Osteoblast (primary cell): ENCODE results near the gene FERMT2. TPM values are rescaled to one million over a fixed set of nuclear protein-coding genes. Genes with fewer than 3 reads are reported as not detected.

ENCODE experiments used
- DNase-seq: peaks from one replicate; pipeline ENCODE4 v3.0.0; 2011; ENCODE audit warnings: low spot score, mixed read lengths; ENCODE audit not compliant: insufficient read length; ENCODE audit errors: missing footprints
- H2AFZ ChIP-seq: 2 replicates; pipeline ENCODE4 v1.6.0; 2011; ENCODE audit warnings: mild to moderate bottlenecking, low read length
- H3K27ac ChIP-seq: 2 replicates; pipeline ENCODE4 v1.5.1; 2011; ENCODE audit warnings: mild to moderate bottlenecking, low read depth, low read length, moderate library complexity
- H3K27me3 ChIP-seq: 2 replicates; pipeline ENCODE4 v1.6.0; 2012; ENCODE audit warnings: mild to moderate bottlenecking, control low read depth, inconsistent platforms, low read length, moderate library complexity; ENCODE audit not compliant: insufficient read depth
- H3K36me3 ChIP-seq: 2 replicates; pipeline ENCODE4 v1.5.1; 2011; ENCODE audit warnings: mild to moderate bottlenecking, low read length, control low read depth, moderate library complexity; ENCODE audit not compliant: insufficient read depth
- H3K4me1 ChIP-seq: 2 replicates; pipeline ENCODE4 v1.5.1; 2011; ENCODE audit warnings: mild to moderate bottlenecking, low read length, control low read depth, moderate library complexity; ENCODE audit not compliant: insufficient read depth
- H3K4me2 ChIP-seq: 2 replicates; pipeline ENCODE4 v1.6.0; 2011; ENCODE audit warnings: mild to moderate bottlenecking, low read length; ENCODE audit not compliant: insufficient read depth
- H3K4me3 ChIP-seq: fragments of 200-600 bp; sonication (generic); 3 replicates; pipeline ENCODE4 v1.5.1; 2012; ENCODE audit warnings: mild to moderate bottlenecking, low read length, inconsistent platforms; ENCODE audit not compliant: insufficient read depth
- H3K79me2 ChIP-seq: 2 replicates; pipeline ENCODE4 v1.6.0; 2012; ENCODE audit warnings: mild to moderate bottlenecking, low read length, control low read depth, inconsistent platforms; ENCODE audit not compliant: insufficient read depth
- H3K9me3 ChIP-seq: 2 replicates; pipeline ENCODE4 v1.5.1; 2011; ENCODE audit warnings: low read depth, low read length, control low read depth
- H4K20me1 ChIP-seq: 2 replicates; pipeline ENCODE4 v1.6.0; 2012; ENCODE audit warnings: mild to moderate bottlenecking, low read length, control low read depth; ENCODE audit not compliant: insufficient read depth
- total RNA-seq: library from RNA; depleted of rRNA; stranded (reverse); fragments of >200 nt; gene quantifications from 2 replicates; pipeline ENCODE4 v1.2.3, GENCODE V29; 2012
- TF ChIP-seq, protein P1 (sequence below): IDR thresholded peaks from 2 replicates; pipeline ENCODE4 v1.5.1; 2011; ENCODE audit warnings: mild to moderate bottlenecking, low read depth, low read length, moderate library complexity; ENCODE audit errors: extremely low read depth

The FERMT2 gene
- total RNA-seq, 1 donor = 280 TPM

DNA sequence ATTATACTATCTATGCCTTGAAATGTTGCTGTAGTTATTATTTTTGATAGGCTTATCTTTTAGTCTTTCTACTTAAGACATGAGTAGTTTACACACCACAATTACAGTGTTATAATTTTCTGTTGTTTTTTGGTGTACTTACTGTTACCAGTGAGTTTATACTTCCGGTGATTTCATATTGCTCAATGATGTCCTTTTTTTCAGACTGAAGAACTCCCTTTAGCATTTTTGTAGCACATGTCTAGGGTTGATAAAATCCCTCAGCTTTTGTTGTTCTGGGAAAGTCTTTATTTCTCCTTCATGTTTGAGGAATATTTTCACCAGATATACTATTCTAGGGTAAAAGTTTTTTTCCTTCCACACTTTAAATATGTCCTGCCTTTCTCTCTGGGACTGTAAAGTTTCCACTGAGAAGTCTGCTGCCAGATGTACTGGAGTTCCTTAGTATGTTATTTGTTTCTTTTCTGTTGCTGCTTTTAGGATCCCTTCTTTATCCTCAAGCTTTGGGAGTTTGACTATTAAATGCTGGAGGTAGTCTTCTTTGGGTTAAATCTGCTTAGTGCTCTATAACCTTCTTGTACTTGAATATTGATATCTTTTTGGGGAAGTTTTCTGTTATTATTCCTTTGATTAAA lies 41.5 kb upstream of the FERMT2 start:
- no peaks in the 10 kb centered on the region for H3K27me3 ChIP-seq
- no peaks in the 10 kb centered on the region for H4K20me1 ChIP-seq
- no peaks in the 10 kb centered on the region for H3K9me3 ChIP-seq
- no peaks in the 10 kb centered on the region for H3K79me2 ChIP-seq
- no peaks in the 10 kb centered on the region for H3K4me1 ChIP-seq
- no peak overlapping the region for H3K27ac ChIP-seq
- TF ChIP-seq, protein P1, sequence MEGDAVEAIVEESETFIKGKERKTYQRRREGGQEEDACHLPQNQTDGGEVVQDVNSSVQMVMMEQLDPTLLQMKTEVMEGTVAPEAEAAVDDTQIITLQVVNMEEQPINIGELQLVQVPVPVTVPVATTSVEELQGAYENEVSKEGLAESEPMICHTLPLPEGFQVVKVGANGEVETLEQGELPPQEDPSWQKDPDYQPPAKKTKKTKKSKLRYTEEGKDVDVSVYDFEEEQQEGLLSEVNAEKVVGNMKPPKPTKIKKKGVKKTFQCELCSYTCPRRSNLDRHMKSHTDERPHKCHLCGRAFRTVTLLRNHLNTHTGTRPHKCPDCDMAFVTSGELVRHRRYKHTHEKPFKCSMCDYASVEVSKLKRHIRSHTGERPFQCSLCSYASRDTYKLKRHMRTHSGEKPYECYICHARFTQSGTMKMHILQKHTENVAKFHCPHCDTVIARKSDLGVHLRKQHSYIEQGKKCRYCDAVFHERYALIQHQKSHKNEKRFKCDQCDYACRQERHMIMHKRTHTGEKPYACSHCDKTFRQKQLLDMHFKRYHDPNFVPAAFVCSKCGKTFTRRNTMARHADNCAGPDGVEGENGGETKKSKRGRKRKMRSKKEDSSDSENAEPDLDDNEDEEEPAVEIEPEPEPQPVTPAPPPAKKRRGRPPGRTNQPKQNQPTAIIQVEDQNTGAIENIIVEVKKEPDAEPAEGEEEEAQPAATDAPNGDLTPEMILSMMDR = no peak
- no peak for DNase-seq
- H3K4me3 ChIP-seq = no peak overlapping the region
- H3K36me3 ChIP-seq = no peaks in the 10 kb centered on the region
- H3K4me2 ChIP-seq = no peak overlapping the region
- H2AFZ ChIP-seq = peak overlapping the region; percentile 7

DNA sequence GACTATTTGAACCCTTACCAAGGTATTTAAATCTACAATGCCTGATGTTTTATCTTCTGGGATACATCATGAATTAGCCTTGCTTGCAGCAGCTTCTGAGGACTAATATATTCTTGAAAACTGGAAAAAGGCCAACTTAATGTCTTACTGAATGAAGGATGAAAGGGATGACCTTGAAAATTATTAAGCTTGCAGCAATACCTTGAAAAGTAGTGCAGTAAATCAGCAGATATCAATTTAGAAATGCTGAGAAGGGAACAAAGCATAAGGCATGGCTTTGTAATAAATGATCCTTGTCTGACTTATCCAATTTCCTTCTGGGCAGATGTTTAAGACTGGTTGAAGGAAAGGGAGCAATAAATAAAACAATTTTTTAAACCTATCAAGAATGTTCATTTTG lies 37.3 kb upstream of the FERMT2 start:
- no peak for DNase-seq
- no peak overlapping the region for H3K4me3 ChIP-seq
- H3K9me3 ChIP-seq = no peaks in the 10 kb centered on the region
- TF ChIP-seq, protein P1 = no peak
- H3K36me3 ChIP-seq = no peaks in the 10 kb centered on the region
- H2AFZ ChIP-seq = no peak overlapping the region
- H3K4me1 ChIP-seq = no peaks in the 10 kb centered on the region
- H3K27ac ChIP-seq = no peak overlapping the region
- H3K27me3 ChIP-seq = no peaks in the 10 kb centered on the region
- no peaks in the 10 kb centered on the region for H4K20me1 ChIP-seq
- H3K79me2 ChIP-seq = no peaks in the 10 kb centered on the region
- H3K4me2 ChIP-seq = no peak overlapping the region

DNA sequence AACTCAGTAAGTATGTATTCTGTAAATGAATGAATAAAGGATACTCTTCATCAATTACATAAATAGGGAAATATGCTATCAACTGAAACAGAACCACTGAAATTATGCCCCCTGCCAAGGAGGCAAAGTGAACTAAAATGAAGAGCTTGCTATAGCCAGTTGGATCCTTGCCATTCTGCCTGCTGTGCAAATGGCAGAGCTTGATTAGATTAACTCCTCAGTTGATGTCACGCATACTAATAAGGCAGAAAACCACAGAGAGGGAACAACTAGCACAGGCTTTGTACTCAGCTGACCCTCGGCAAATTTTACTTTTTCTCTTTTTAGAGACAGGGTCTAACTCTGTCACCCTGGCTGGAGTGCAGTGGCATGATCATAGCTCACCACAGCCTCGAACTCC lies 36.7 kb upstream of the FERMT2 start:
- no peak for DNase-seq
- Histone ChIP-seq H3K4me3 (no peak overlapping the region), H3K9me3 (no peaks in the 10 kb centered on the region), H3K4me1 (no peaks in the 10 kb centered on the region), H3K27ac (no peak overlapping the region), H4K20me1 (no peaks in the 10 kb centered on the region), H3K79me2 (no peaks in the 10 kb centered on the region), H2AFZ (no peak overlapping the region), H3K4me2 (no peak overlapping the region), H3K27me3 (no peaks in the 10 kb centered on the region), H3K36me3 (no peaks in the 10 kb centered on the region)
- TF ChIP-seq, protein P1 = no peak

DNA sequence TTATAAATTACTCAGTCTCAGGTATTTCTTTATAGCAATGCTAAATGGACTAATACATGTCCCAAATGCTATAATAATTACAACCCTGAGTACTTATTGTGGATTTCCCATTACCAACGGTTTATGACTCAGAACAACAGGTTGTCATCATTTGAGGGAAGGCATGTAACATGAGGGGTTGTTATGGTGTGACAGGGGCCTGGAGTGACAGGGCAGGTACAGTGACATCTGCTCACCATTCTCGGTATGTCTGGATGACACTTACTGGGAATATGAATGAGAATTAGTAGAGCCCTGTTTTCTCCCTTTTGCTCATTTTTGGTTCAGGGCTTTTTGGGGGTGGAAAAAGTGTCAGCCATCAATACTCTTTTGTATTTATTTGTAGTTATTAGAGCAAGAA lies 36.2 kb upstream of the FERMT2 start:
- Histone ChIP-seq H3K4me3 (no peak overlapping the region), H3K27me3 (no peaks in the 10 kb centered on the region), H2AFZ (no peak overlapping the region), H3K4me2 (no peak overlapping the region), H4K20me1 (no peaks in the 10 kb centered on the region), H3K36me3 (no peaks in the 10 kb centered on the region), H3K9me3 (no peaks in the 10 kb centered on the region), H3K4me1 (no peaks in the 10 kb centered on the region), H3K27ac (no peak overlapping the region), H3K79me2 (no peaks in the 10 kb centered on the region)
- DNase-seq = no peak
- TF ChIP-seq, protein P1 = no peak
